Mucosa of descending colon (tissue), 3 donors: ENCODE results near the gene GH1. TPM values are rescaled to one million over a fixed set of nuclear protein-coding genes. Genes with fewer than 3 reads are reported as not detected.
"Not testable (repeated sequence)": the region's sequence is repeated elsewhere in the genome, so short reads cannot be mapped to it uniquely, and the experiment has no call there.

Experiments used
- ATAC-seq: fragments of 200-7000 bp; cut with Tn5 transposase; one replicate; pipeline ENCODE4 v1.9.1; 2020; ENCODE audit warnings: mild to moderate bottlenecking, moderate library complexity
- DNase-seq, 3 donors: peaks; one replicate each; pipeline ENCODE4 v3.0.0-alpha.2; 2020
- H3K36me3 ChIP-seq: fragments of 200-600 bp; one replicate; pipeline ENCODE4 v1.8.0; 2021; ENCODE audit warnings: low read depth, mild to moderate bottlenecking
- H3K4me1 ChIP-seq: fragments of 200-600 bp; one replicate; pipeline ENCODE4 v1.8.0; 2021; ENCODE audit warnings: low read depth, mild to moderate bottlenecking
- H3K4me3 ChIP-seq: fragments of 200-600 bp; one replicate; pipeline ENCODE4 v1.8.0; 2021; ENCODE audit warnings: mild to moderate bottlenecking
- H3K9me3 ChIP-seq: fragments of 200-600 bp; one replicate; pipeline ENCODE4 v1.8.0; 2021; ENCODE audit warnings: mild to moderate bottlenecking
- CTCF ChIP-seq: fragments of 200-600 bp; IDR thresholded peaks from one replicate; pipeline ENCODE4 v1.8.0; 2022; ENCODE audit warnings: antibody characterized with exemption, mild to moderate bottlenecking
- intact Hi-C, 2 donors: fragments of 100-400 bp; cut with DNase I in 1 of 2; cut with micrococcal nuclease in 1 of 2; formaldehyde crosslinking; loops; one replicate each; pipeline versions ENCODE4 v1.11.0 to v1.11.1; 2022; cut with DNase I, micrococcal nuclease
- total RNA-seq, 3 donors: library from RNA; stranded (reverse); fragmentation: NEBNext Ultra II Directional in 2 of 3; extraction: Animal tissue kit (Norgen Biotek cat#: 25700) in 2 of 3; gene quantifications; one replicate each; pipeline versions ENCODE4 v1.2.1 to v1.2.4, GENCODE V29; 2021 to 2023
- donor health status: DM: no; HTN: no; CAD: no; lungs with moderate emphysema.
- donor health status: DM: no; HTN: no; CAD: no.
- donor health status: DM: no; HTN: yes; CAD: no.

GH1 gene
- total RNA-seq, 3 donors from 2014 or later, result not detected

GRCh38 chr17:63898899-63899798, 19.5 kb downstream of the GH1 start:
- intact Hi-C loops, ATAC-seq, H3K9me3 ChIP-seq: not testable (repeated sequence)

GRCh38 chr17:63896524-63897354, 21.9 kb downstream of the GH1 start, which contains the start of gene CSH1:
TSS of gene CSH1 (minus strand) at chr17:63896574. CDS start at chr17:63896511, 63 bp downstream.
- H3K9me3 ChIP-seq, ATAC-seq, H3K36me3 ChIP-seq, H3K4me1 ChIP-seq, DNase-seq, intact Hi-C loops, H3K4me3 ChIP-seq: not testable (repeated sequence)

More at GRCh38 chr17:63898899-63899798, 19.5 kb downstream of the GH1 start:
- not testable (repeated sequence) for H3K4me1 ChIP-seq, DNase-seq, H3K36me3 ChIP-seq, H3K4me3 ChIP-seq

- H3K4me3 ChIP-seq, H3K4me1 ChIP-seq, ATAC-seq, DNase-seq, H3K36me3 ChIP-seq, intact Hi-C loops, H3K9me3 ChIP-seq: not testable (repeated sequence)
Measured at GRCh38 chr17:63894821-63895220, 23.8 kb downstream of the GH1 start.

- H3K4me3 ChIP-seq, H3K9me3 ChIP-seq, H3K4me1 ChIP-seq, intact Hi-C loops, ATAC-seq, DNase-seq, H3K36me3 ChIP-seq: not testable (repeated sequence)
Measured at GRCh38 chr17:63894021-63894420, 24.6 kb downstream of the GH1 start.

- H3K4me1 ChIP-seq, DNase-seq, H3K36me3 ChIP-seq, ATAC-seq, H3K4me3 ChIP-seq, H3K9me3 ChIP-seq, intact Hi-C loops: not testable (repeated sequence)
Measured at GRCh38 chr17:63892316-63893037, 26.2 kb downstream of the GH1 start.

GRCh38 chr17:63889026-63889848, 29.4 kb downstream of the GH1 start:
- H3K4me3 ChIP-seq, intact Hi-C loops, H3K36me3 ChIP-seq, H3K9me3 ChIP-seq, H3K4me1 ChIP-seq: not testable (repeated sequence)
- peak; percentile 45 for ATAC-seq
- DNase-seq, result peak in 1 of 3 donors; percentile 46
- TF ChIP-seq CTCF, result peak; percentile 8

GRCh38 chr17:63885119-63885518, 33.5 kb downstream of the GH1 start:
- H3K4me1 ChIP-seq, H3K9me3 ChIP-seq, ATAC-seq, intact Hi-C loops, DNase-seq, H3K36me3 ChIP-seq, H3K4me3 ChIP-seq: not testable (repeated sequence)

GRCh38 chr17:63882626-63883126, 36.0 kb downstream of the GH1 start:
- intact Hi-C loops, H3K4me3 ChIP-seq, H3K4me1 ChIP-seq, DNase-seq, H3K36me3 ChIP-seq, ATAC-seq, H3K9me3 ChIP-seq: not testable (repeated sequence)
